MCF 10A (cell line): ENCODE measurements around the gene NFAT5. TPM values are rescaled to one million over a fixed set of nuclear protein-coding genes. Genes with fewer than 3 reads are reported as not detected.

Experiments
- BruUV-seq: library from RNA; stranded (reverse); fragments of 400-500 nt; replicated peaks from 2 replicates; lab custom pipeline; 2021; lab: Mats Ljungman, UMichigan
- CTCF ChIA-PET: fragments of 300-600 bp; sonication (Branson Sonifier 250); formaldehyde crosslinking; extraction: SDS; loops from one replicate; lab custom pipeline; 2021; ENCODE audit warnings: antibody characterized with exemption, inconsistent platforms; lab: Yijun Ruan, JAX
- POLR2A ChIA-PET: fragments of 300-600, 350-650 bp; sonication (Branson Sonifier 250); formaldehyde crosslinking; extraction: SDS; loops from one replicate; lab custom pipeline; 2020; ENCODE audit warnings: antibody characterized with exemption, inconsistent platforms; lab: Yijun Ruan, JAX
- DNase-seq: peaks from one replicate; pipeline ENCODE4 v3.0.0-alpha.2; 2018; ENCODE audit not compliant: unreplicated experiment
- H3K27ac Mint-ChIP-seq: one replicate; pipeline ENCODE4 v1.8.0; 2022; ENCODE audit warnings: mild to moderate bottlenecking, low read depth, mixed read lengths; ENCODE audit not compliant: unreplicated experiment
- H3K27me3 Mint-ChIP-seq: one replicate; pipeline ENCODE4 v1.8.0; 2022; ENCODE audit warnings: mixed read lengths; ENCODE audit not compliant: insufficient read depth, unreplicated experiment
- H3K36me3 Mint-ChIP-seq: one replicate; pipeline ENCODE4 v1.8.0; 2022; ENCODE audit warnings: mild to moderate bottlenecking, moderate library complexity, mixed read lengths; ENCODE audit not compliant: insufficient read depth, unreplicated experiment
- H3K4me1 Mint-ChIP-seq: one replicate; pipeline ENCODE4 v1.8.0; 2022; ENCODE audit warnings: mixed read lengths; ENCODE audit not compliant: insufficient read depth, unreplicated experiment
- H3K4me3 Mint-ChIP-seq: one replicate; pipeline ENCODE4 v1.8.0; 2022; ENCODE audit warnings: mild to moderate bottlenecking, moderate library complexity, mixed read lengths; ENCODE audit not compliant: unreplicated experiment
- H3K9me3 Mint-ChIP-seq: one replicate; pipeline ENCODE4 v1.8.0; 2022; ENCODE audit warnings: mixed read lengths; ENCODE audit not compliant: unreplicated experiment
- CTCF ChIP-seq: fragments of 200-600 bp; IDR thresholded peaks from one replicate; pipeline ENCODE4 v1.8.0; 2022; ENCODE audit warnings: antibody characterized with exemption, mild to moderate bottlenecking; ENCODE audit not compliant: unreplicated experiment
- intact Hi-C: fragments of 100-400 bp; cut with micrococcal nuclease; formaldehyde crosslinking; loops from 2 replicates; pipeline ENCODE4 v1.14.1; 2022
- total RNA-seq: library from RNA; stranded (reverse); gene quantifications from 2 replicates; pipeline ENCODE4 v1.2.3, GENCODE V29; 2022

NFAT5 gene
- total RNA-seq, 1 experiment from 2014 or later, result 46.4 TPM

GRCh38 chr16:69615528-69615927, 49.8 kb downstream of the NFAT5 start:
- Mint-ChIP-seq H3K27ac (peak overlapping the region; percentile 11), H3K4me1 (peaks cover 35% of the 10 kb centered on the region), H3K36me3 (no peaks in the 10 kb centered on the region), H3K9me3 (no peaks in the 10 kb centered on the region), H3K27me3 (no peaks in the 10 kb centered on the region), H3K4me3 (no peak overlapping the region)
- no TSS peak for BruUV-seq
- intact Hi-C loops, result no loop called here
- DNase-seq, result no peak
- TF ChIP-seq CTCF, result no peak
- ChIA-PET POLR2A (interaction anchor here (0.6 to 1.2 kb wide), 3 partner anchors 17 to 147 kb away, joined by 3 to 4 read pairs (median 3); no protein-coding TSS in a partner anchor), CTCF (no interaction called here)

GRCh38 chr16:69616082-69616481, 50.3 kb downstream of the NFAT5 start:
- no peaks in the 10 kb centered on the region for H3K27me3 Mint-ChIP-seq
- intact Hi-C loops, result no loop called here
- no peaks in the 10 kb centered on the region for H3K36me3 Mint-ChIP-seq
- no TSS peak for BruUV-seq
- POLR2A ChIA-PET, result interaction anchor here (0.9 to 1.5 kb wide), 2 partner anchors 14 to 39 kb away, joined by 3 to 6 read pairs; no protein-coding TSS in a partner anchor
- no peak overlapping the region for H3K4me3 Mint-ChIP-seq
- CTCF ChIA-PET, result no interaction called here
- no peak for TF ChIP-seq CTCF
- H3K4me1 Mint-ChIP-seq, result peaks cover 34% of the 10 kb centered on the region
- DNase-seq, result no peak
- H3K27ac Mint-ChIP-seq, result no peak overlapping the region
- H3K9me3 Mint-ChIP-seq, result no peaks in the 10 kb centered on the region

GRCh38 chr16:69618307-69618706, 52.5 kb downstream of the NFAT5 start:
- TF ChIP-seq CTCF, result no peak
- no peak overlapping the region for H3K27ac Mint-ChIP-seq
- BruUV-seq, result no TSS peak
- H3K27me3 Mint-ChIP-seq, result no peaks in the 10 kb centered on the region
- H3K36me3 Mint-ChIP-seq, result peaks cover 6% of the 10 kb centered on the region
- intact Hi-C loops, result no loop called here
- no peak for DNase-seq
- H3K9me3 Mint-ChIP-seq, result no peaks in the 10 kb centered on the region
- H3K4me3 Mint-ChIP-seq, result no peak overlapping the region
- ChIA-PET CTCF (interaction anchor here (0.6 to 1.6 kb wide), 3 partner anchors 46 to 222 kb away, joined by 3 to 5 read pairs (median 5); no protein-coding TSS in a partner anchor), POLR2A (interaction anchor here (0.6 to 0.8 kb wide), 2 partner anchors 10 to 34 kb away, joined by 3 to 4 read pairs; no protein-coding TSS in a partner anchor)
- peaks cover 33% of the 10 kb centered on the region for H3K4me1 Mint-ChIP-seq

- no peaks in the 10 kb centered on the region for H3K9me3 Mint-ChIP-seq
- peaks cover 29% of the 10 kb centered on the region for H3K4me1 Mint-ChIP-seq
- BruUV-seq, result no TSS peak
- H3K27ac Mint-ChIP-seq, result no peak overlapping the region
- no peak overlapping the region for H3K4me3 Mint-ChIP-seq
- no peak for DNase-seq
- peaks cover 9% of the 10 kb centered on the region for H3K36me3 Mint-ChIP-seq
- ChIA-PET POLR2A (interaction anchor here (0.6 to 1.1 kb wide), 3 partner anchors 10 to 33 kb away, joined by 3 to 4 read pairs (median 4); no protein-coding TSS in a partner anchor), CTCF (interaction anchor here (0.6 to 1.6 kb wide), 3 partner anchors 46 to 223 kb away, joined by 3 to 5 read pairs (median 5); no protein-coding TSS in a partner anchor)
- intact Hi-C loops, result no loop called here
- H3K27me3 Mint-ChIP-seq, result no peaks in the 10 kb centered on the region
- TF ChIP-seq CTCF, result no peak
Observed at GRCh38 chr16:69618721-69619120, 53.0 kb downstream of the NFAT5 start.
